ENCODE results near the gene MEX3D.

MEX3D gene

GRCh38 chr19:1524972-1525325 lies 43.2 kb downstream of the MEX3D start:
- peak overlapping the region; percentile 79 for H3K4me3 Mint-ChIP-seq

GRCh38 chr19:1524287-1524971 lies 43.7 kb downstream of the MEX3D start:
- Mint-ChIP-seq H3K27me3 (ENCODE audit: low read depth, poor library complexity) (peaks cover 72% of the 10 kb centered on the region), H3K4me3 (peak overlapping the region; percentile 79), H3K36me3 (ENCODE audit: low read depth) (no peaks in the 10 kb centered on the region), H3K4me1 (peaks cover 8% of the 10 kb centered on the region), H3K27ac (no peak overlapping the region), H3K9me3 (no peaks in the 10 kb centered on the region)
- TF ChIP-seq CTCF (IDR thresholded peaks at IDR 0.05) = no peak
- DNase-seq = no peak

More at GRCh38 chr19:1524972-1525325, 43.2 kb downstream of the MEX3D start:
- TF ChIP-seq CTCF (IDR thresholded peaks at IDR 0.05) = no peak
- peaks cover 70% of the 10 kb centered on the region for H3K27me3 Mint-ChIP-seq (ENCODE audit: low read depth, poor library complexity)
- no peaks in the 10 kb centered on the region for H3K9me3 Mint-ChIP-seq
- H3K27ac Mint-ChIP-seq = no peak overlapping the region
- H3K4me1 Mint-ChIP-seq = peaks cover 8% of the 10 kb centered on the region
- no peak for DNase-seq
- no peaks in the 10 kb centered on the region for H3K36me3 Mint-ChIP-seq (ENCODE audit: low read depth)

GRCh38 chr19:1523412-1524286 lies 44.5 kb downstream of the MEX3D start, which contains the start of gene PLK5:
Gene PLK5 (plus strand): TSS chr19:1524077. CDS start chr19:1526997, 2,920 bp downstream.
- Mint-ChIP-seq H3K4me1 (peaks cover 8% of the 10 kb centered on the region), H3K36me3 (ENCODE audit: low read depth) (no peaks in the 10 kb centered on the region), H3K27ac (no peak within 1 kb of the TSS), H3K4me3 (peak within 1 kb of the TSS; percentile 79), H3K9me3 (no peaks in the 10 kb centered on the region), H3K27me3 (ENCODE audit: low read depth, poor library complexity) (peaks cover 80% of the 10 kb centered on the region)
- TF ChIP-seq CTCF (IDR thresholded peaks at IDR 0.05) = no peak
- DNase-seq = peak; percentile 77

- H3K9me3 Mint-ChIP-seq = no peaks in the 10 kb centered on the region
Measured at GRCh38 chr19:1522838-1523237, 45.3 kb downstream of the MEX3D start.

GRCh38 chr19:1522061-1522460 lies 46.1 kb downstream of the MEX3D start:
- DNase-seq = no peak
- no peaks in the 10 kb centered on the region for H3K36me3 Mint-ChIP-seq (ENCODE audit: low read depth)
- peaks cover 8% of the 10 kb centered on the region for H3K4me1 Mint-ChIP-seq
- no peak overlapping the region for H3K4me3 Mint-ChIP-seq
- H3K27me3 Mint-ChIP-seq (ENCODE audit: low read depth, poor library complexity) = peaks cover 87% of the 10 kb centered on the region
- H3K27ac Mint-ChIP-seq = no peak overlapping the region
- peaks cover under 1% of the 10 kb centered on the region for H3K9me3 Mint-ChIP-seq
- TF ChIP-seq CTCF (IDR thresholded peaks at IDR 0.05) = no peak

More at GRCh38 chr19:1522838-1523237, 45.3 kb downstream of the MEX3D start:
- Mint-ChIP-seq H3K27me3 (ENCODE audit: low read depth, poor library complexity) (peaks cover 87% of the 10 kb centered on the region), H3K4me3 (no peak overlapping the region), H3K4me1 (peaks cover 8% of the 10 kb centered on the region), H3K27ac (no peak overlapping the region), H3K36me3 (ENCODE audit: low read depth) (no peaks in the 10 kb centered on the region)
- no peak for TF ChIP-seq CTCF (IDR thresholded peaks at IDR 0.05)
- no peak for DNase-seq

Measured in nephron progenitor cell (in vitro differentiated cells).